Heart left ventricle (tissue), 13 donors: Measurements from ENCODE around the gene FAAP20.

ENCODE experiments used
- CTCF ChIP-seq, 12 donors: fragments of 200-600 bp; sonication (generic) in 4 of 12; IDR thresholded peaks; one replicate each; pipeline versions ENCODE4 v1.5.0 to v1.8.0; 2018 to 2022; ENCODE audit warnings: antibody characterized with exemption in 12 of 12, mild to moderate bottlenecking in 5 of 12
- POLR2A ChIP-seq, 2 donors: fragments of 450-650 bp; IDR thresholded peaks; one replicate each; pipeline ENCODE4 v1.6.1; 2017; ENCODE audit warnings: antibody characterized with exemption in 2 of 2, mild to moderate bottlenecking in 2 of 2, moderate library complexity in 2 of 2
- donor health status: ischemic (EF 13 %, LVEDD 7.1; RV severe dilation, severe dysfunction).
- donor health status: DM: no; HTN: yes; CAD: no.
- donor health status: DM: no; HTN: no; CAD: no.
- donor health status: ischemic (EF 25% LVEDD 6.9; RV normal size, moderate dysfunction).
- donor health status: ischemic (EF 25% LVEDD 5.7; RV mildly dilated, moderate dysfunction).
- donor health status: ischemic (EF 35%, LVEDD 5.7; RV mildly dilated, moderate dysfunction).
- donor health status: nonischemic (EF 11% LVEDD 7.7; RV severe dilation, severe dysfunction).
- donor health status: DM: yes; HTN: yes; CAD: no.
- donor health status: PGD.
- donor health status: ischemic (EF 29% LVEDD 5.4; RV normal size, mild dysfunction).
- donor health status: nonischemic (EF 23%, LVEDD 6.1; RV moderate dilation, normal function).

- no peak for TF ChIP-seq CTCF (IDR thresholded peaks at IDR 0.05)
- TF ChIP-seq POLR2A (IDR thresholded peaks at IDR 0.05): no peak
Observed at GRCh38 chr1:2196901-2197638, 2.5 kb upstream of the FAAP20 start.
